Transverse colon (tissue), 4 donors: ENCODE results near the gene CLSTN1. TPM values are rescaled to one million over a fixed set of nuclear protein-coding genes. Genes with fewer than 3 reads are reported as not detected.

Source experiments
- DNase-seq: peaks from one replicate; pipeline ENCODE4 v3.0.0-alpha.2; 2019
- H3K27ac ChIP-seq, 4 donors: fragments of 200-600 bp; sonication (generic); 2 replicates each; pipeline ENCODE4 v1.5.1; 2016 to 2018; ENCODE audit warnings: inconsistent platforms in 4 of 4
- H3K27me3 ChIP-seq: fragments of 200-600 bp; sonication (generic); 2 replicates; pipeline ENCODE4 v1.5.1; 2017; ENCODE audit warnings: inconsistent platforms
- H3K36me3 ChIP-seq, 4 donors: fragments of 200-600 bp; sonication (generic); 2 replicates each; pipeline ENCODE4 v1.5.1; 2017 to 2019; ENCODE audit warnings: inconsistent platforms in 4 of 4
- H3K4me1 ChIP-seq, 4 donors: fragments of 200-600 bp; sonication (generic); 2 replicates each; pipeline ENCODE4 v1.5.1; 2017 to 2020; ENCODE audit warnings: inconsistent platforms in 4 of 4
- H3K4me3 ChIP-seq, 4 donors: fragments of 200-600 bp; sonication (generic); 1 replicate in 1 of 4; 2 replicates in 3 of 4; pipeline versions ENCODE4 v1.5.1 to v1.6.1; 2017 to 2019; ENCODE audit warnings: inconsistent platforms in 4 of 4
- H3K9me3 ChIP-seq, 2 donors: fragments of 200-600 bp; sonication (generic); 2 replicates each; pipeline ENCODE4 v1.5.1; 2017 to 2019; ENCODE audit warnings: inconsistent platforms in 2 of 2
- EP300 ChIP-seq: sonication (generic); formaldehyde crosslinking; IDR thresholded peaks from one replicate; pipeline ENCODE4 v1.6.1; 2017; ENCODE audit warnings: antibody characterized with exemption, low read depth
- POLR2A ChIP-seq: fragments of 450-650 bp; IDR thresholded peaks from one replicate; pipeline ENCODE4 v1.6.1; 2016; ENCODE audit warnings: antibody characterized with exemption, mild to moderate bottlenecking, moderate library complexity
- POLR2AphosphoS5 ChIP-seq, 3 donors: sonication (generic); formaldehyde crosslinking; IDR thresholded peaks; one replicate each; pipeline ENCODE4 v1.6.1; 2016; ENCODE audit warnings: antibody characterized with exemption in 3 of 3
- WGBS, 2 donors: methylation state at CpG; one replicate each; pipeline ENCODE4 v1.1.5; 2018; ENCODE audit warnings: low coverage in 1 of 2; 5-methylcytosine and 5-hydroxymethylcytosine counted together
- in situ Hi-C, 4 donors: fragments of 200-750 bp; cut with MboI; loops; one replicate each; pipeline versions ENCODE4 v1.15.0 to v1.15.1; 2017; ENCODE audit warnings: low sequenced_read_pairs in 3 of 4, low pct_ligation_motif_present in 1 of 4, low pct_unique_long_range_greater_than_20kb in 1 of 4
- intact Hi-C: fragments of 100-400 bp; cut with DNase I; formaldehyde crosslinking; loops from one replicate; pipeline ENCODE4 v1.15.1; 2023; ENCODE audit warnings: low total_unique reads
- total RNA-seq, 4 donors: library from RNA; depleted of rRNA; stranded (reverse); fragments of >200 nt; gene quantifications; one replicate each; pipeline ENCODE4 v1.1.0, GENCODE V29; 2016
- TF ChIP-seq, protein P1 (sequence below), 5 experiments: fragments of 200-600 bp in 3 of 5; fragments of 450-650 bp in 2 of 5; sonication (generic) in 3 of 5; IDR thresholded peaks; 1 replicate in 2 of 5; 2 replicates in 3 of 5; pipeline ENCODE4 v1.5.1; 2016 to 2017; ENCODE audit warnings: antibody characterized with exemption in 5 of 5, inconsistent platforms in 3 of 5, mild to moderate bottlenecking in 2 of 5, moderate library complexity in 1 of 5

Gene CLSTN1
- total RNA-seq, 4 donors from 2014 or later: 118 to 191 (median 143) TPM

DNA sequence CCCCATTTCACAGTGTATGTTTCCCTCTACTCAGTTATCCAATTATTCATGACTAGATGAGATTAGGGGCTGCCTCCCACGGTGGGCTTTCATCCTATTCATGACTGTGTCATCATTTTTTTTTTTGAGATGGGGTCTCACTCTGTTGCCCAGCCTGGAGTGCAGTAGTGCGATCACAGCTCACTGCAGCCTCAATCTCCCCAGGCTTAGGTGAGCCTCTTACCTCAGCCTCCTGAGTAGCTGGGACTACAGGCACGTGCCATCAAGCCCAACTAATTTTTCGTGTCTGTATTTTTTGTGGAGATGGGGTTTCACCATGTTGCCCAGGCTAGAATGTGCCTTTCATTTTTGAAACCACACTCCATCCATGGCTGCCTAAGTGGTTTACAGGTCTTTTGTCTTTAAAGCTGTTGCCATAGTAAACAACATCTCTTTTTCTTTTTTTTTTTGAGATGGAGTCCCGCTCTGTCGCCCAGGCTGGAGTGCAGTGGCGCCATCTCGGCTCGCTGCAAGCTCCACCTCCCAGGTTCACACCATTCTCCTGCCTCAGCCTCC, 112.2 kb downstream of the CLSTN1 start:
- intact Hi-C loops: no loop called here
- in situ Hi-C loops: no loop called here
- 86% methylated on average over 1 to 9 of the region's 9 CpGs for WGBS, 2 donors

DNA sequence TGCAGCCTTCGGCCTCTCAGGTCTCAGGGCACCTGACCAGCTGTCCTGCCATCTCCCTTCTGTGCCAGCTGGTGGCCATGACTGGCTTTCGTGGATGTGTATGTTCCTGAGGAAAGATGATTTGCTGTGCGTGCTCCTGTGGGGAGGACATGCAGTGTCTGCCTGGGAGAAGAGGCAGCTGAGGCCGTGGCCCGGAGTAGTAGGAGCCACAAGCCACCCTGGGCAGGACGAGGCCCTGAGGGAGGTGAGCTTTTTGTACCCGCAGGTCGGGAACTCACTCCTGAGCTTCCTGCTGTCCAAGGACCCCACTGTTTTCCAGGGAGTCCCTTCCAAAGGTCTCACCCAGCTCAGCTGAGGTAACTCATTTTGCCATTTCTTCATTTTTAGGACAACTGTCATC, 113.7 kb downstream of the CLSTN1 start:
- Histone ChIP-seq H3K9me3 (no peaks in the 10 kb centered on the region), H3K27ac (no peak overlapping the region), H3K36me3 (no peaks in the 10 kb centered on the region), H3K4me1 (no peaks in the 10 kb centered on the region), H3K4me3 (no peak overlapping the region), H3K27me3 (no peaks in the 10 kb centered on the region)
- 91% methylated on average over 8 of the region's 8 CpGs; no CpG with 5 or more reads in 1 of the 2 donors for WGBS, 2 donors
- in situ Hi-C loops (no loop called here), intact Hi-C loops (no loop called here)
- TF ChIP-seq EP300: no peak
- no peak for TF ChIP-seq POLR2AphosphoS5 (IDR thresholded peaks at IDR 0.05)
- TF ChIP-seq POLR2A: no peak
- TF ChIP-seq, protein P1, sequence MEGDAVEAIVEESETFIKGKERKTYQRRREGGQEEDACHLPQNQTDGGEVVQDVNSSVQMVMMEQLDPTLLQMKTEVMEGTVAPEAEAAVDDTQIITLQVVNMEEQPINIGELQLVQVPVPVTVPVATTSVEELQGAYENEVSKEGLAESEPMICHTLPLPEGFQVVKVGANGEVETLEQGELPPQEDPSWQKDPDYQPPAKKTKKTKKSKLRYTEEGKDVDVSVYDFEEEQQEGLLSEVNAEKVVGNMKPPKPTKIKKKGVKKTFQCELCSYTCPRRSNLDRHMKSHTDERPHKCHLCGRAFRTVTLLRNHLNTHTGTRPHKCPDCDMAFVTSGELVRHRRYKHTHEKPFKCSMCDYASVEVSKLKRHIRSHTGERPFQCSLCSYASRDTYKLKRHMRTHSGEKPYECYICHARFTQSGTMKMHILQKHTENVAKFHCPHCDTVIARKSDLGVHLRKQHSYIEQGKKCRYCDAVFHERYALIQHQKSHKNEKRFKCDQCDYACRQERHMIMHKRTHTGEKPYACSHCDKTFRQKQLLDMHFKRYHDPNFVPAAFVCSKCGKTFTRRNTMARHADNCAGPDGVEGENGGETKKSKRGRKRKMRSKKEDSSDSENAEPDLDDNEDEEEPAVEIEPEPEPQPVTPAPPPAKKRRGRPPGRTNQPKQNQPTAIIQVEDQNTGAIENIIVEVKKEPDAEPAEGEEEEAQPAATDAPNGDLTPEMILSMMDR (IDR thresholded peaks at IDR 0.05): no peak
- no peak for DNase-seq

More for the DNA sequence above, 112.2 kb downstream of the CLSTN1 start:
- Histone ChIP-seq H3K27ac (no peak overlapping the region), H3K4me3 (no peak overlapping the region), H3K36me3 (no peaks in the 10 kb centered on the region), H3K9me3 (no peaks in the 10 kb centered on the region), H3K27me3 (no peaks in the 10 kb centered on the region), H3K4me1 (no peaks in the 10 kb centered on the region)
- TF ChIP-seq, protein P1 (IDR thresholded peaks at IDR 0.05): no peak
- no peak for TF ChIP-seq EP300
- no peak for TF ChIP-seq POLR2A
- no peak for TF ChIP-seq POLR2AphosphoS5 (IDR thresholded peaks at IDR 0.05)
- no peak for DNase-seq

DNA sequence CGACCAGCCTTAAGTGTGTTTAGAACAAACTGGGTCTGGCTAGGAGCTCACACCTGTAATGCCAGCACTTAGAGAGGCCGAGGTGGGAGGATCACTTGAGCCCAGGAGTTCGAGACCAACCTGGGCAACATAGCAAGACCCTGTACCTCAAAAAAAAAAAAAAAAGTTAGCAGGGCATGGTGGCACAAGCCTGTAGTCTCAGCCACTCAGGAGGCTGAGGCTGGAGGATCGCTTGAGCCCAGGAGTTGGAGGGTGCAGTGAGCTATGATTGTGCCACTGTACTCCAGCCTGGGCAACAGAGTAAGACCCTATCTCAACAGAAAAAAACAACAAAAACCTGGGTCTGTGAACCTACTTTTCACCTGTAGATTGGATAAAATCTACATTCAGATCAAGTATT, 117.6 kb downstream of the CLSTN1 start:
- TF ChIP-seq, protein P1 (IDR thresholded peaks at IDR 0.05): no peak
- TF ChIP-seq EP300: no peak
- no peak for TF ChIP-seq POLR2A
- no peak for TF ChIP-seq POLR2AphosphoS5 (IDR thresholded peaks at IDR 0.05)
- DNase-seq: no peak
- intact Hi-C loops: no loop called here
- Histone ChIP-seq H3K4me1 (no peaks in the 10 kb centered on the region), H3K36me3 (no peaks in the 10 kb centered on the region), H3K9me3 (no peaks in the 10 kb centered on the region), H3K27ac (no peak overlapping the region), H3K4me3 (no peak overlapping the region), H3K27me3 (no peaks in the 10 kb centered on the region)
- in situ Hi-C loops: no loop called here
- WGBS, 2 donors: 92% methylated on average over 4 of the region's 4 CpGs; no CpG with 5 or more reads in 1 of the 2 donors

DNA sequence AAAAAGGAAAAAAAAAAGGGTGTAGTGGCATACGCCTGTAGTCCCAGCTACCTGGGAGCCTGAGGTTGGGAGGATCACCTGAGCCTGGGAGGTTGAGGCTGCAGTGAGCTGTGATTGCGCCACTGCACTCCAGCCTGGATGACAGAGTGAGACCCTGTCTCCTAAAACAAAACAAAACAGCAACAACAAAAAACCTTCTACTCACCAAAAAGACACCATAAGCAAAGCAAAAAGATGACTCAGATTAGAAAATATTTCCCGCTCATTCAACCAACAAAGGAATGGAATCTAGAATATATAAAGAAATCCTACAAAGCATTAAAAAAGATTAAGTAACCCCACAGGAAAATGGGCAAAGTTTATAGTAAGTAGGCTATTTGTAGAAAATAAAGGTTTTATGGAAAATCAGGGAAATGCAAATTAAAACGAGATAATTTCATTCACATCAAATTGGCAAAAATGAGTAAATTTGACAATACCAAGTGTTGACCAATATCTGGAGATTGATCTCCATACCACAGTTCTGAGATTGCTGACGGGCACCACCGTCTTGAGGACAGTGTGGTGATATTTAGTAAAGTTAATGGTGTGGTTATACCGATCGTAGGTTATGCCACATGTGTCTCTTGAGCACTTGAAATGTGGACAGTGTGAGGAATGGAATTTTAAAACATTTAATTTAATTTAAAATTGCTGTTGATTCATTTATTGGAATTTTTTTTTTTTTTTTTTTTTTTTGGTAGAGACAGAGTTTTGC, 118.2 kb downstream of the CLSTN1 start:
- no peaks in the 10 kb centered on the region for H3K4me1 ChIP-seq
- no peaks in the 10 kb centered on the region for H3K9me3 ChIP-seq
- H3K27me3 ChIP-seq: no peaks in the 10 kb centered on the region
- intact Hi-C loops: no loop called here
- 84 to 86% methylated on average over 5 to 8 of the region's 8 CpGs for WGBS, 2 donors
- DNase-seq: no peak
- no peak overlapping the region for H3K4me3 ChIP-seq
- in situ Hi-C loops: no loop called here
- no peak overlapping the region for H3K27ac ChIP-seq
- TF ChIP-seq POLR2A: no peak
- no peak for TF ChIP-seq EP300
- TF ChIP-seq POLR2AphosphoS5 (IDR thresholded peaks at IDR 0.05): no peak
- TF ChIP-seq, protein P1 (IDR thresholded peaks at IDR 0.05): no peak
- no peaks in the 10 kb centered on the region for H3K36me3 ChIP-seq
